ENCODE data around the gene SART3.
"Not testable (repeated sequence)": the region's sequence is repeated elsewhere in the genome, so short reads cannot be mapped to it uniquely, and the experiment has no call there.

SART3 gene

DNA sequence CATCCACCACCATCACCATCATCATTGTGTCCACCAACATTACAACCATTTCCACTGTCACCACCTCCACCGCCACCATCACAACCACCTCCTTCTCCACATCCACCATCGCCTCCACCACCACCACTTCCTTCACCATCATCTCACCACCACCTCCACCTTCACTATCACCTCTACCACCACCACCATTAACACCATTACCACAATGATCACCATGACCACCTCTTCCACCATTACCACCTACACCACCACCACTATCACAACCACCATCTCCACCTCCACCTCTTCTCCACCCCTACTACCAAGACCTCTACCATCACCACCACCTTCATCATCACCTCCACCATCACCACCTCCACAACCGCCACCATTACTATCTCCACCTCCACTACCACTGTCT, 17.8 kb upstream of the SART3 start:
- no peak for DNase-seq

GRCh38 chr12:108578264-108578663, 17.3 kb upstream of the SART3 start:
- no peak for DNase-seq

GRCh38 chr12:108577458-108577857, 16.5 kb upstream of the SART3 start:
- no peak for DNase-seq

- no peak for DNase-seq
Observed at GRCh38 chr12:108576660-108577234, 15.8 kb upstream of the SART3 start.

GRCh38 chr12:108575199-108575912, 14.4 kb upstream of the SART3 start:
- no peak for DNase-seq

DNA sequence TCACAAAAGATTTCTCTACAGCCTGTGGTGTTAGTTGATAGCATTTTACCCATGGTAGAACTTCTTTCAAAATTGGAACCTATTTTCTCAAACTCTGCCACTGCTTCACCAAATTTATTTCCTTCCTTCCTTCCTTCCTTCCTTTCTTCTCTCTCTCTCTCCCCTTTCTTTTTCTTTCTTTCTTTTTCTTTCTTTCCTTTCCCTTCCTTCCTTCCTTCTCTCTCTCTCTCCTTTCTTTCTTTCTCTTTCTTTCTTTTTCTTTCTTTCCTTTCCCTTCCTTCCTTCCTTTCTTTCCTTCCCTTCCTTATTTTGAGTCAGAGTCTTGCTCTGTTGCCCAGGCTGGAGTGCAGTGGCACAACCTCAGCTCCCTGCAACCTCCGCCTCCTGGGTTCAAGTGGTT, 13.3 kb upstream of the SART3 start:
- DNase-seq, result not testable (repeated sequence)

GRCh38 chr12:108573317-108573716, 12.3 kb upstream of the SART3 start:
- no peak for DNase-seq

DNA sequence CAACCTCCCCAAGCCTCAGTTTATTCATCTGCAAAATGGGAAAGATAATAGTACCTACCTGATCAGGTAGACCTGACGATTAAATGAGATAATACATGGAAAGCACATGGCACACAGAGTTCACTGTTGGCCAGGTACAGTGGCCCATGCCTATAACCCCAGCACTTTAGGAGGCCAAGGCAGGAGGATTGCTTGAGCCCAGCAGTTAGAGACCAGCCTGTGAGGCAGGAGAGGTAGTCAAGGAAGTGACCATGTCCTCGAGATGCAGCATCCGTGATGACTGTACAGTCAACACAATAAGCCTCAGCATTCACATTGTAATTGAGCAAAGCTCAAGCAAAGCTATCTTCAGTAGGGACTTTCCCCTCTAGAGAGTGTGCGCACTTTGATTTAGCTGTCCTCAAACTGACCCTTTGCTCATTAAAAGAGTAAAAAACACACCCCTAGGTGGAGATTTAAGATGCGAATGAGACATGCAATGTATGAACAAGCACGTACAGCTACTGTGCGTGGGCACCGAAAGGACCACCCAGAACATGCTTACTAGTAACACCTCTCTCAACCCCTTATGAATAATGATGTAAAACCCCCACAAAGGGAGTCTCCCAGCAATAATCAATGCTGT, 11.3 kb upstream of the SART3 start:
- DNase-seq, result no peak

DNA sequence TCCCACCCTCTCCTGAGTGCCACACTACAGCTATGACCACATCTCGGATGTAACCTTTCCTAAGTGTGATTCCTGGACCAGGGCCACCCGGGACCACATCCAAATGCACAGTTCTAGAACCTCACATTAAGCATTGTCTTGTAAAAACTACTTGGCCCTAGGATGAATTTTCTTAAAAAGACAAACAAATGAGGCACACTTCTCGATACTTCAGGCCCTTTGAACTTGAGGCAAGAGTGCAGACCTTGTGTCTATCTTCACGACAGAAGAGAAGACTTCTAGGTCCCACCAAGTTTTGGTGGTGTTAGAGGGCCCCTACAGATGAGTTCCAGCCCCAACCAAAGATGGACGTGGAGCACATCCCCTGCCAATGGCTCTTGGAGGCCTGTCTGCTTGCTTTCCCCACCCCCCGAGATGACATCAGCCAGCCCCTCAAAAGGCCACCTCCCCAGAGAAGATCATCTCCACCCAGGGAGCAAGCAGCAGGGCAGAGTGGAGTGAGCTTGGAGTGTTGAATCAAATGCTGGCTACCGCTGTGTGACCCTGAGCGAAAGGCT, 10.7 kb upstream of the SART3 start:
- no peak for DNase-seq

- DNase-seq, result no peak
Observed at GRCh38 chr12:108570743-108571608, 10.0 kb upstream of the SART3 start.

GRCh38 chr12:108568338-108569154, 7.6 kb upstream of the SART3 start:
- peak; percentile 71 for DNase-seq

DNA sequence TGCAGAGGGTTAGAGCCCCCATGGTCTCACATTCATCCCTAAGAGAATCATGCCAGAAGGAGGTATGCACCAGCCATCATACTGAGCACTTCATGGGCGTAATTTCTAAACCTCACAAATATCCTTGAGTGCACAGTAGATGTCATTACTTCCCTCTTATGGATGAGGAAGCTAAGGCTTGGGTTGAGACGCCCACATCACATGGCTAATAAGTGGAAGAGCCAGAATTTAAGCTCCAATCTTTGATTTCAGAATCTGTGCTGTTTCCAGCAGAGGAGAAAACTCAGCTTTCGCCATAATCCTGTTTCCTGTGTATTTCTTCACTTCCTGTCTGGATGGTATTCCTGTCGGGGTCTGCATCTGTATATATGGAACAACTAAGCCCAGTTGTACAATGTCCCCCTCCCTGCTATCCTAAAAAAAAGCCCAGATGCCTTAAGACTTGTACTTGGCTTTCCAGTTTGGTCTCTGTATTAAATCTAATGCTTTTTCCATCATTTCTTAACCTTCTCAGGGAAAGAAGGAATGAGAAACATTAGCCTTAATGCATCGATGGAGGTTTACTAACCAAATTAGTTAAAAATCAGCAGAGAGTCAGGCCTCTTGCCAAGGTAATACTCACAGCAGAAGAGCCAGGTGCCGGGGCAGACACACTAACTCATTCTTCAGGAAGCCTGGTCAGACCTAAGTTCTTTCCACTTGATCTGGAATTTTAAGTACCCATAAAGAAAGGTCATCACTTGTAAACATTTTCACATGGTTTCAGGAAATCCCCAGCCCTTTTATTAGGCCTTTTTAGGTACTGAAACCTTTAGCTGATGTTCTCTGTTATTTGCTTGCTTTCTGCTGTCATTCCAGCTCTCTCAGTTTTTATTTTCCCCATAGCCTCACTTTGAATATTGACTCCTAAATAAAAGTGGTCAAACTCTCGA, 6.7 kb upstream of the SART3 start:
- DNase-seq, result peak; percentile 36

DNA sequence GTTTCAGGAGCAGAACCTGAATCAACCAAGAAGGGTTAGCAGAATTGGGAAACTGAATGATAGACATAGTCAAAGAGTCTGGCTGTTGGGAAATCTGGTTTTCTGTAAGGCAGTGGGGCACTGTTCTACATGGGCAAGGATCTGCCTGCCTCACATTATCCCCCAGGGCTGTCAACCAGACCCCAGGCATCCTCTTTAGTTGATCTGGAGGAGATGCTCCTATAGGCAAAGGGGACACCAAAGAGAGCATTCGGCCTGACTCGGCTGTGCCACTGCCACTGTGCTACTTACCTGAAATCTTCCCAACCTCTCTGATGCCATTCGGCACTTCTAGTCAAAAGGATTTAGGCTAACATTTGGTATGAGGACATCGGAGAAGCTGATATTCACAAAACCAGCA, 5.5 kb upstream of the SART3 start:
- no peak for DNase-seq

DNA sequence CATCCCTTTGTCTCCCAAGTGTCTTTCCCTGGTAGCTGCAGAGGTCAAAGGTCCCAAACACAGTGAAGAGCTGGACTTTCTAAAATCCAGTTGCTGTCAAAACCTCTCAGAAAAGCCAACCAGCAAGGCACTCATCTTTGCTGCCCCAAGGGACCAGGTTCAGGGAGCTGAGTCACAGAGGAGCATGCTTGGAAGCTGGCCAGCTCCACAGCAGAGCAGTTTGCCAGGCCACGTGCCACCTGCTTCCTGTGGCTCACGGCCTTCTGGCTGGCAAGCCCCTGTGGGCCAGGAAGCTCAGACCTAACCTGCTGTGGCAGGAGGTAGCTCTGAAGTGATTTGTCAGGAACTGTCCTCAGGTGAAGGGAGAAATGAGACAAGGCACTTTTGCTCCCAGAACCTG, 5.0 kb upstream of the SART3 start:
- DNase-seq, result peak; percentile 70

- DNase-seq, result no peak
Observed at GRCh38 chr12:108565146-108565545, 4.2 kb upstream of the SART3 start.

GRCh38 chr12:108564724-108565123, 3.8 kb upstream of the SART3 start:
- DNase-seq, result no peak

DNA sequence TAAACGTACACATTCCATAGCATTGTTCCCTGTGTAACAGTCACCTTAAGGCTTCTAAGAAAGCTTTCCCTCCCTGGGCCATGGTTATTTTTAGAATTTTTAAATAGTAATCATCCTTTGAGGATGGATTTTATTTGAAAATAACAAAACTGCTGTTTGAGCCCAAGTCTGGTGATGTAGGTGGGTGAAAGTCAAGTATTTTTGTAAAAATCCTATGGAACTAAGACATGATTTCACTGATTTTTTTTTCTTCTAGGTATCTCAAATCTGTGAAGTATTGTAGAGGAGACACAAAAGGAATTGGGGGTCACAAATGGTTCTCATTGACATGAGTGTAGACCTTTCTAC, 2.8 kb upstream of the SART3 start:
- no peak for DNase-seq

DNA sequence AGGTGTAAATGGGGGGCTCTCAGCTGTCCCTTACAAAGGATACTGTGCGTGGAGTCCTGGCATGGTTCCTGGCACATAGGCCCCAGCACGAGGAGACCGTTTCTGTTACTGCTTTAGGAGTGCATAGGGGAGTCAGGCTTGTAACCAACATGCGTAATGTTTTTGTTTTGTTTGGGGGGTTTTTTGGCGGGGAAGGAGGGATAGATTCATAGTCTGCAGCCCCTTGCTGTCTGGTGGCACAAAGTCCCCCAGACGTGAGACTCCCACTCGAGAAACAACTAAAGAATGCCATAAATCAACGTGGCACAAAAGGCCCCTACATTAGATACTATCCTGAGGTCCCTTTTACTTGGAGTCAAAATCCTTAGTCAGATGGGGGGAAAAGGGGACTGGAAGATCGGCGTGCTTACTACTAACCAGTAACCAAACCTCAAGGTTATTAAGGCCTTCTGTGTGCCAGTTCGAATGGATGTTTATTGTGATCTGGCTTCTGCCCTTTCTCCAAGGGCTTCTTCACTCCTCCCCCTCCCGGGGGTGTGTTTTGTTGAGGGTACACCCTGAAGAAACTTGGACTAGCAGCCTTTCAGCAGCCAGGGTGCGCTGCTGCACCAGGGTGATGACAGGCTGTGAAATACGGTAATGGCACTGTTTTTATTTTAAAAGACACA, 2.3 kb upstream of the SART3 start:
- peak; percentile 89 for DNase-seq

DNA sequence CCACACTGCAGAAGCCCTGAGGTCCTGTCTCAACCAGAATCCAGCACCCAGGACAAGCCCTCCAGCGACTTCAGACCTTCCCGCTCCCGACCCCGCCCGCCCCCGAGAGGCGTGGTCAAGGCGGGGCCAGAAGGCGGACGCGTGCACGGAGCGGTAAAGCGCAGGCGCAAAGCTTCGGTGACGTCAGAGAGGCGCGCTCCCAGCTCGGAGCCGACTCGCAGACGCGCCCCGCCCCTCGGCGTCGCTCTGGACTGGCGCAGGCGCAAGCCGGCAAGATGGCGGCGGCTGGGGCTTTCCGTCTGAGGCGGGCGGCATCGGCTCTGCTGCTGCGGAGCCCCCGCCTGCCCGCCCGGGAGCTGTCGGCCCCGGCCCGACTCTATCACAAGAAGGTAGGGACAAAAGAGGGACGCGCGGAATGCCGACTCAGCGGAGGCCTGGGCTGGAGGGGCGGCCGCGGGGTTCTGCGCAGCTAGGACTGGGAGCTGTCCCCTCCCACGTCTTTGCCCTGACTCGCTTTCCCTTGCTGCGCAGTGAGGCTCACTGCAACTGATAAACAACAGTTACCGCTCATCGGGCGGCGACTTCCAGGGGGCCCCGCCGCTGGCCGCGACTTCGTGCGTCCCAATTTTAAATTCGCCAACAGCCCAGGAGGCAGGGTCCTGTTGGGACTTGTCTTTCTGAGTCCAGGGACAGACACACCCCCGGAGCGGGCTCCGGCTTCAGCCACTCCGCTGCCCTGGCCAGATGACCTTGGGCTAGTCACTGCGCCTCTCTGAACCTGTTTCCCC, 1.6 kb upstream of the SART3 start, which contains the start of gene ISCU:
ISCU (plus strand) TSS at position 249 of the 788 bp plus-strand sequence; CDS start at position 276, 27 bp downstream.
- DNase-seq, result peak; percentile 98

Measured in CD4-positive, alpha-beta T cell treated with Interleukin-15 for 1 hour (primary cell).